Lung (tissue), 12 donors: ENCODE data around the gene CCDC92B. TPM values are rescaled to one million over a fixed set of nuclear protein-coding genes. Genes with fewer than 3 reads are reported as not detected.
"Not testable (repeated sequence)": the region's sequence is repeated elsewhere in the genome, so short reads cannot be mapped to it uniquely, and the experiment has no call there.

Experiments
- ATAC-seq: fragments of 200-7000 bp; cut with Tn5 transposase; one replicate; pipeline ENCODE4 v1.9.1; 2020; ENCODE audit warnings: moderate number of reproducible peaks; ENCODE audit not compliant: insufficient read depth, low FRiP score
- DNase-seq, 3 donors: peaks; one replicate each; pipeline ENCODE4 v3.0.0-alpha.2; 2013 to 2017
- H3K27ac ChIP-seq, 2 donors: one replicate each; pipeline ENCODE4 v1.5.1; 2013; ENCODE audit warnings: mild to moderate bottlenecking in 2 of 2, moderate library complexity in 2 of 2, control low read depth in 1 of 2, inconsistent platforms in 1 of 2, low read depth in 1 of 2, low read length in 1 of 2
- H3K27me3 ChIP-seq, 3 donors: one replicate each; pipeline ENCODE4 v1.5.1; 2013; ENCODE audit warnings: low read length in 2 of 3; ENCODE audit not compliant: control insufficient read depth in 3 of 3, insufficient read depth in 3 of 3
- H3K36me3 ChIP-seq, 4 donors: one replicate each; pipeline ENCODE4 v1.5.1; 2013; ENCODE audit warnings: low read length in 4 of 4, mild to moderate bottlenecking in 1 of 4, moderate library complexity in 1 of 4; ENCODE audit not compliant: control insufficient read depth in 4 of 4, insufficient read depth in 4 of 4
- H3K4me1 ChIP-seq, 5 donors: one replicate each; pipeline ENCODE4 v1.5.1; 2013; ENCODE audit warnings: low read length in 5 of 5, mild to moderate bottlenecking in 2 of 5, moderate library complexity in 1 of 5; ENCODE audit not compliant: control insufficient read depth in 5 of 5, insufficient read depth in 5 of 5
- H3K4me3 ChIP-seq: one replicate; pipeline ENCODE4 v1.5.1; 2013; ENCODE audit warnings: mild to moderate bottlenecking, control low read depth, moderate library complexity
- H3K9ac ChIP-seq, 2 donors: one replicate each; pipeline ENCODE4 v1.5.1; 2013; ENCODE audit warnings: low read length in 2 of 2, control low read depth in 1 of 2; ENCODE audit not compliant: insufficient read depth in 1 of 2
- H3K9me3 ChIP-seq, 4 donors: one replicate each; pipeline ENCODE4 v1.5.1; 2013; ENCODE audit warnings: low read length in 3 of 4, mild to moderate bottlenecking in 1 of 4, moderate library complexity in 1 of 4; ENCODE audit not compliant: control insufficient read depth in 4 of 4, insufficient read depth in 3 of 4
- WGBS, 2 donors: extraction: QIAGEN DNeasy Blood & Tissue Kit; methylation state at CpG; one replicate each; pipeline ENCODE4 v1.1.7; 2013; 5-methylcytosine and 5-hydroxymethylcytosine counted together
- polyA plus RNA-seq, 2 donors: library from polyadenylated mRNA; stranded (reverse); fragments of 200-250 nt; gene quantifications; one replicate each; pipeline ENCODE4 v1.2.1, GENCODE V29; 2013
- total RNA-seq, 2 donors: library from RNA; depleted of rRNA in 1 of 2; stranded (reverse); fragments of >200 nt in 1 of 2; gene quantifications; one replicate each; pipeline ENCODE4 v1.2.1, GENCODE V29; 2014 to 2021
- TF ChIP-seq, protein P1 (sequence below): IDR thresholded peaks from 2 replicates; pipeline ENCODE4 v1.5.1; 2012; ENCODE audit warnings: mild to moderate bottlenecking; ENCODE audit errors: control extremely low read depth, extremely low read depth
- donor health status: control.
- donor health status: control.
- donor health status: Bipolar disorder and iron deficiency.
- donor health status: healthy.
- donor health status: DM: yes; HTN: yes; CAD: no.

Gene CCDC92B
- total and polyA plus RNA-seq, 4 donors = 0.03 to 0.89 (median 0.08) TPM

DNA sequence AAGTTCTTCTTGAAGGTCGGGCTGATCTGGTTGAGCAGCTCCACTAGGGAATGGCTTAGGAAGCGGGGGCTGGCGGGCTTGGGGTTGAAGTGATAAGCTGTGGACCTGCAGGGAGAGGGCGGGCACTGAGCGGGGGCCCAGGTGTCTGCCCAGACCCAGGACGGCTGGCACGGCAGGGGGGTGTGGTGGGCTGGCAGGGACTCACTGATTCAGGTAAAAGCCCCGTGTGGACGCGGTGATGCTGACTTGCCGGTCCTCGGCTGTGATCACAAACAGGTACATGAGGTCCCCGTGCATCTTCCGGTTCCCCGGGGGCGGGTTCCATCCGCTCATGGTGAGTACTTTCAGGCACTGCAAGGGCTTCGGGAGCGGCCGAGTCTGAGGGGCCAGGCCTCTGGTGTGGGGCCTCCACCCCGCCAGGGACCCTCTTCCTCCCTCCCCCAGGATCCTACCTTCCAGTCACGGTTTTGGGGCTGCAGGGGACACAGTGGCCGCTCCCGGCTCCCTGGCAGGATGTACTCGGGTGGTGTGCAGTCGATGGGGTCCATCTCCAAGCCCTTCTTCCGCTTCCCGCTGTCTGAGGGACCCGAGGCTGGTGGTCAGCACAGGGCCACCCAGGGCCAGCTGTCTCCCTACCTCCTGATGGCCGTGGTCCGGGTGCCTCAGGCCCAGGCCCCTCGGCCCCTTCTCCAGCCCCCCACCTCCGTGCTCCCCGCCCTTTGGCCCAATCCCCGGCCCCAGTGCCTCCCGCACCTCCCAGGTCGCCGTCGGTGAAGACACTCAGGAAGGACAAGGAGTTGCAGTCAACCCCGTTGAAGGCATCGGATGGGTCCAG is 48.1 kb downstream of the CCDC92B start:
- TF ChIP-seq, protein P1, sequence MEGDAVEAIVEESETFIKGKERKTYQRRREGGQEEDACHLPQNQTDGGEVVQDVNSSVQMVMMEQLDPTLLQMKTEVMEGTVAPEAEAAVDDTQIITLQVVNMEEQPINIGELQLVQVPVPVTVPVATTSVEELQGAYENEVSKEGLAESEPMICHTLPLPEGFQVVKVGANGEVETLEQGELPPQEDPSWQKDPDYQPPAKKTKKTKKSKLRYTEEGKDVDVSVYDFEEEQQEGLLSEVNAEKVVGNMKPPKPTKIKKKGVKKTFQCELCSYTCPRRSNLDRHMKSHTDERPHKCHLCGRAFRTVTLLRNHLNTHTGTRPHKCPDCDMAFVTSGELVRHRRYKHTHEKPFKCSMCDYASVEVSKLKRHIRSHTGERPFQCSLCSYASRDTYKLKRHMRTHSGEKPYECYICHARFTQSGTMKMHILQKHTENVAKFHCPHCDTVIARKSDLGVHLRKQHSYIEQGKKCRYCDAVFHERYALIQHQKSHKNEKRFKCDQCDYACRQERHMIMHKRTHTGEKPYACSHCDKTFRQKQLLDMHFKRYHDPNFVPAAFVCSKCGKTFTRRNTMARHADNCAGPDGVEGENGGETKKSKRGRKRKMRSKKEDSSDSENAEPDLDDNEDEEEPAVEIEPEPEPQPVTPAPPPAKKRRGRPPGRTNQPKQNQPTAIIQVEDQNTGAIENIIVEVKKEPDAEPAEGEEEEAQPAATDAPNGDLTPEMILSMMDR = no peak
- DNase-seq = no peak
- 95 to 96% methylated on average over 37 to 41 of the region's 41 CpGs for WGBS, 2 donors
- H3K9ac ChIP-seq = no peak overlapping the region
- no peak overlapping the region for H3K27ac ChIP-seq
- ATAC-seq = no peak
- no peak overlapping the region for H3K4me3 ChIP-seq
- no peaks in the 10 kb centered on the region for H3K4me1 ChIP-seq
- no peaks in the 10 kb centered on the region for H3K27me3 ChIP-seq
- no peaks in the 10 kb centered on the region for H3K9me3 ChIP-seq
- peaks cover 7 to 64% (median 21%) of the 10 kb centered on the region in 4 donors for H3K36me3 ChIP-seq

GRCh38 chr17:2700491-2701141 is 48.8 kb downstream of the CCDC92B start:
- Histone ChIP-seq H3K36me3 (peaks cover 7 to 72% (median 25%) of the 10 kb centered on the region in 4 donors), H3K27me3 (no peaks in the 10 kb centered on the region), H3K9me3 (no peaks in the 10 kb centered on the region), H3K27ac (no peak overlapping the region), H3K9ac (no peak overlapping the region), H3K4me1 (no peaks in the 10 kb centered on the region), H3K4me3 (no peak overlapping the region)
- WGBS, 2 donors = 91 to 95% methylated on average over 27 of the region's 27 CpGs
- TF ChIP-seq, protein P1 = no peak
- ATAC-seq (no peak), DNase-seq (no peak)

DNA sequence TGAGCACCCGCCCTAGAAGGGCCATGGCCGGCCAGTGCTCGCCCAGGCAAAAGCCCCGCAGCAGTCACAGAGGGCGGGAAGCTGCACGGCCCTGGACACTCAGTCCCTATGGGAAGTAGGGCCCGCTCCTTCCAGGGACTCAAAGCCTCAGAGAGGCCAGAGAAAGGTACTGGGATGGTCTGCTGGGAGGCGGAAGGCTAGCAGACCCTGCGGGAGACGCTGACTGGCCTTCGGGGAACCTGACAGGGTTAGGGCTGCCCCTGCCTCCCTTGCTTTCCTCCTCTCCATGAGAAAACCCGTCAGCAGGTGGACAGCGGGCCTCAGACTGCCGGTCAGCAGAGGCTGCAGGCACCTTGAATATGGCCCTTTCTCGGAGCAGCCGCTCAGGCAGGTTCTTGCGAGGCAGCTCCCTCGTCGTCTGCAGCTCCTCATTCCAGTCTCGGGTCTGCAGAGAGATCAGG is 49.4 kb downstream of the CCDC92B start:
- DNase-seq = no peak

DNA sequence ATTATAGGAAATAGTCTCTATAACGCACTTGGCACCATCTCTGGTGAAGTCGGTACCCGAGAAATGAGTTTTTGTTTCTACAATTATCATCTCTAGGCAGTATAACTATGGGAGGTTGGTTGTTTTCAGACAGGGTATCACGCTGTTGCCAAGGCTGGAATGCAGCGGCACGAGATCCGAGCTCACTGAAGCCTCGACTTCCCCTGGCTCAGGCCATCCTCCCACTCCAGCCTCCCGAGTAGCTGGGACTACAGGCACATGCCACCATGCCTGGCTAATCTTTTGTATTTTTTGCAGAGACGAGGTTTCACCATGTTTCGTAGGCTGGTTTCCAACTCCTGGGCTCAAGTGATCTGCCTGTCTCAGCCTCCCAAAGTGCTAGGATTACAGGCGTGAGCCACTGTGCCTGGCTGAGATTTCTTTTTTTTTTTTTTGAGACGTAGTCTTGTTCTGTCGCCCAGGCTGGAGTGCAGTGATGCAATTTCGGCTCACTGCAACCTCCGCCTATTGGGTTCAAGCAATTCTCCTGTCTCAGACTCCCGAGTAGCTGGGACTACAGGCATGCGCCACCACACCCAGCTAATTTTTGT is 50.1 kb downstream of the CCDC92B start:
- H3K27me3 ChIP-seq, H3K9me3 ChIP-seq, H3K9ac ChIP-seq, H3K27ac ChIP-seq, H3K4me1 ChIP-seq, DNase-seq, H3K4me3 ChIP-seq, ATAC-seq: not testable (repeated sequence)
- 90 to 94% methylated on average over 18 of the region's 18 CpGs for WGBS, 2 donors
- peaks cover 7 to 84% (median 27%) of the 10 kb centered on the region in 4 donors for H3K36me3 ChIP-seq

More for the DNA sequence above, 49.4 kb downstream of the CCDC92B start:
- Histone ChIP-seq H3K27me3 (no peaks in the 10 kb centered on the region), H3K4me1 (no peaks in the 10 kb centered on the region), H3K9ac (no peak overlapping the region), H3K36me3 (peaks cover 7 to 77% (median 27%) of the 10 kb centered on the region in 4 donors), H3K4me3 (no peak overlapping the region), H3K9me3 (no peaks in the 10 kb centered on the region), H3K27ac (no peak overlapping the region)
- ATAC-seq = no peak
- TF ChIP-seq, protein P1 = no peak
- 95 to 96% methylated on average over 20 of the region's 20 CpGs for WGBS, 2 donors
